ENCODE results near the gene PAMR1. TPM values are rescaled to one million over a fixed set of nuclear protein-coding genes. Genes with fewer than 3 reads are reported as not detected.

Gene PAMR1
- total RNA-seq, 1 donor from 2014 or later = 4.6 TPM

DNA sequence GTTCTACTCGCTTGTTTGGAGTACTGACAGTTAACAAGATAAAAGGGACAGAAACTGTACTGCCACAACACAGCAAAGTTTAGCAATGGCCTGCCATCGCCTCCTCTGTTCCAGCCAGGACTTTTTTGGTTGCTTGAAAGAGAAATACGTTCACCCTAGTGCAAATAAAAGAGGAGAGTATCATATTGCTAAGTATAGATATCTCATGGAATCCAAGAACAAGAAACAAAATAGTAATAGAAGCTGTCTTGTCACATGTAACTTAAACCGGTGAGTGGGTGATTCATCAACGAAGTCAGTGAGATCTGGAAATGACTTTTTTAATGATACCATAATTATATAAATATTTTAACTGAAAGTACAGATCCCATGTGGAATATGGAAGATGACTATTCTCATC lies 141.5 kb downstream of the PAMR1 start:
- no peaks in the 10 kb centered on the region for H3K9me3 ChIP-seq
- H3K27me3 ChIP-seq = no peaks in the 10 kb centered on the region
- H3K27ac ChIP-seq = no peak overlapping the region
- intact Hi-C loops (cut with DNase I) = loop anchor here (5.0 kb wide), 1 partner anchor 97 kb away; no protein-coding TSS in a partner anchor
- TF ChIP-seq, protein P1, sequence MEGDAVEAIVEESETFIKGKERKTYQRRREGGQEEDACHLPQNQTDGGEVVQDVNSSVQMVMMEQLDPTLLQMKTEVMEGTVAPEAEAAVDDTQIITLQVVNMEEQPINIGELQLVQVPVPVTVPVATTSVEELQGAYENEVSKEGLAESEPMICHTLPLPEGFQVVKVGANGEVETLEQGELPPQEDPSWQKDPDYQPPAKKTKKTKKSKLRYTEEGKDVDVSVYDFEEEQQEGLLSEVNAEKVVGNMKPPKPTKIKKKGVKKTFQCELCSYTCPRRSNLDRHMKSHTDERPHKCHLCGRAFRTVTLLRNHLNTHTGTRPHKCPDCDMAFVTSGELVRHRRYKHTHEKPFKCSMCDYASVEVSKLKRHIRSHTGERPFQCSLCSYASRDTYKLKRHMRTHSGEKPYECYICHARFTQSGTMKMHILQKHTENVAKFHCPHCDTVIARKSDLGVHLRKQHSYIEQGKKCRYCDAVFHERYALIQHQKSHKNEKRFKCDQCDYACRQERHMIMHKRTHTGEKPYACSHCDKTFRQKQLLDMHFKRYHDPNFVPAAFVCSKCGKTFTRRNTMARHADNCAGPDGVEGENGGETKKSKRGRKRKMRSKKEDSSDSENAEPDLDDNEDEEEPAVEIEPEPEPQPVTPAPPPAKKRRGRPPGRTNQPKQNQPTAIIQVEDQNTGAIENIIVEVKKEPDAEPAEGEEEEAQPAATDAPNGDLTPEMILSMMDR (IDR thresholded peaks at IDR 0.05) = no peak
- no peak for DNase-seq (ENCODE audit: low spot score in 2 of 2)
- H3K4me3 ChIP-seq = no peak overlapping the region
- H3K36me3 ChIP-seq = no peaks in the 10 kb centered on the region
- peaks cover 0 to 11% of the 10 kb centered on the region in 2 donors for H3K4me1 ChIP-seq

Other genes with a start within 250 kb of the PAMR1 start
- gene SLC1A2, start 106.1 kb downstream of the PAMR1 start, total RNA-seq = 0.32 TPM
- gene FJX1, start 92.8 kb upstream of the PAMR1 start, total RNA-seq = 16.4 TPM
- 6.1 TPM for gene TRIM44, start 137.2 kb upstream of the PAMR1 start, total RNA-seq